HL-60 (cell line): ENCODE measurements around the gene OR52M1.

Experiments used
- CTCF ChIP-seq: IDR thresholded peaks from one replicate; pipeline ENCODE4 v1.5.1; 2011; ENCODE audit warnings: low read length, control low read depth, inconsistent platforms; ENCODE audit not compliant: insufficient read depth
- GABPA ChIP-seq: IDR thresholded peaks from 2 replicates; pipeline ENCODE4 v1.6.1; 2012; ENCODE audit warnings: low read depth
- POLR2AphosphoS5 ChIP-seq: IDR thresholded peaks from 2 replicates; pipeline ENCODE4 v1.6.1; 2012; ENCODE audit warnings: low read depth
- REST ChIP-seq: IDR thresholded peaks from 2 replicates; pipeline ENCODE4 v1.6.1; 2012; ENCODE audit warnings: low read depth; ENCODE audit not compliant: insufficient replicate concordance
- SPI1 ChIP-seq: IDR thresholded peaks from 2 replicates; pipeline ENCODE4 v1.6.1; 2012; ENCODE audit warnings: low read depth, mild to moderate bottlenecking, borderline replicate concordance

GRCh38 chr11:4522752-4523151 lies 22.2 kb upstream of the OR52M1 start:
- no peak for TF ChIP-seq GABPA
- no peak for TF ChIP-seq POLR2AphosphoS5
- TF ChIP-seq CTCF = no peak
- TF ChIP-seq REST = no peak
- no peak for TF ChIP-seq SPI1
